Fibroblast of villous mesenchyme (primary cell): Measurements from ENCODE around the gene BTBD19. TPM values are rescaled to one million over a fixed set of nuclear protein-coding genes. Genes with fewer than 3 reads are reported as not detected.
A peak's percentile ranks its signal among the peaks of the same experiment; 100 is the strongest.

ENCODE experiments used
- DNase-seq: peaks from one replicate; pipeline ENCODE4 v3.0.0-alpha.2; 2010; ENCODE audit warnings: low read depth
- H3K4me3 ChIP-seq: 2 replicates; pipeline ENCODE4 v1.5.1; 2011; ENCODE audit warnings: low read depth, mild to moderate bottlenecking, low read length
- CTCF ChIP-seq: IDR thresholded peaks from 2 replicates; pipeline ENCODE4 v1.5.1; 2012; ENCODE audit warnings: low read depth, mild to moderate bottlenecking, low read length; ENCODE audit not compliant: insufficient read depth
- total RNA-seq: library from RNA; depleted of rRNA; stranded (reverse); fragments of >200 nt; gene quantifications from 2 replicates; pipeline ENCODE4 v1.2.3, GENCODE V29; 2012

The BTBD19 gene
- total RNA-seq, 1 donor: 13.0 TPM

- no peak for TF ChIP-seq CTCF
- DNase-seq: no peak
- H3K4me3 ChIP-seq: peak overlapping the region; percentile 95
These were observed 31.6 kb upstream of the BTBD19 start for GRCh38 chr1:44776730-44777068.

GRCh38 chr1:44777547-44777946, 30.8 kb upstream of the BTBD19 start:
- no peak for DNase-seq
- H3K4me3 ChIP-seq: peak overlapping the region; percentile 95
- TF ChIP-seq CTCF: no peak

- no peak for TF ChIP-seq CTCF
- peak overlapping the region; percentile 6 for H3K4me3 ChIP-seq
- no peak for DNase-seq
These were observed 30.2 kb upstream of the BTBD19 start for GRCh38 chr1:44777969-44778635.

- H3K4me3 ChIP-seq: no peak overlapping the region
- TF ChIP-seq CTCF: no peak
- DNase-seq: no peak
These were observed 29.4 kb upstream of the BTBD19 start for GRCh38 chr1:44778705-44779576.

- no peak overlapping the region for H3K4me3 ChIP-seq
- TF ChIP-seq CTCF: no peak
- DNase-seq: no peak
These were observed 27.7 kb upstream of the BTBD19 start for GRCh38 chr1:44780583-44781121.

GRCh38 chr1:44783697-44784093, 24.6 kb upstream of the BTBD19 start:
- H3K4me3 ChIP-seq: peak overlapping the region; percentile 36
- TF ChIP-seq CTCF: no peak
- DNase-seq: no peak
